ENCODE results near the gene PUM1.
"Not testable (repeated sequence)": the region's sequence is repeated elsewhere in the genome, so short reads cannot be mapped to it uniquely, and the experiment has no call there.

Gene PUM1, protein sequence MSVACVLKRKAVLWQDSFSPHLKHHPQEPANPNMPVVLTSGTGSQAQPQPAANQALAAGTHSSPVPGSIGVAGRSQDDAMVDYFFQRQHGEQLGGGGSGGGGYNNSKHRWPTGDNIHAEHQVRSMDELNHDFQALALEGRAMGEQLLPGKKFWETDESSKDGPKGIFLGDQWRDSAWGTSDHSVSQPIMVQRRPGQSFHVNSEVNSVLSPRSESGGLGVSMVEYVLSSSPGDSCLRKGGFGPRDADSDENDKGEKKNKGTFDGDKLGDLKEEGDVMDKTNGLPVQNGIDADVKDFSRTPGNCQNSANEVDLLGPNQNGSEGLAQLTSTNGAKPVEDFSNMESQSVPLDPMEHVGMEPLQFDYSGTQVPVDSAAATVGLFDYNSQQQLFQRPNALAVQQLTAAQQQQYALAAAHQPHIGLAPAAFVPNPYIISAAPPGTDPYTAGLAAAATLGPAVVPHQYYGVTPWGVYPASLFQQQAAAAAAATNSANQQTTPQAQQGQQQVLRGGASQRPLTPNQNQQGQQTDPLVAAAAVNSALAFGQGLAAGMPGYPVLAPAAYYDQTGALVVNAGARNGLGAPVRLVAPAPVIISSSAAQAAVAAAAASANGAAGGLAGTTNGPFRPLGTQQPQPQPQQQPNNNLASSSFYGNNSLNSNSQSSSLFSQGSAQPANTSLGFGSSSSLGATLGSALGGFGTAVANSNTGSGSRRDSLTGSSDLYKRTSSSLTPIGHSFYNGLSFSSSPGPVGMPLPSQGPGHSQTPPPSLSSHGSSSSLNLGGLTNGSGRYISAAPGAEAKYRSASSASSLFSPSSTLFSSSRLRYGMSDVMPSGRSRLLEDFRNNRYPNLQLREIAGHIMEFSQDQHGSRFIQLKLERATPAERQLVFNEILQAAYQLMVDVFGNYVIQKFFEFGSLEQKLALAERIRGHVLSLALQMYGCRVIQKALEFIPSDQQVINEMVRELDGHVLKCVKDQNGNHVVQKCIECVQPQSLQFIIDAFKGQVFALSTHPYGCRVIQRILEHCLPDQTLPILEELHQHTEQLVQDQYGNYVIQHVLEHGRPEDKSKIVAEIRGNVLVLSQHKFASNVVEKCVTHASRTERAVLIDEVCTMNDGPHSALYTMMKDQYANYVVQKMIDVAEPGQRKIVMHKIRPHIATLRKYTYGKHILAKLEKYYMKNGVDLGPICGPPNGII

DNA sequence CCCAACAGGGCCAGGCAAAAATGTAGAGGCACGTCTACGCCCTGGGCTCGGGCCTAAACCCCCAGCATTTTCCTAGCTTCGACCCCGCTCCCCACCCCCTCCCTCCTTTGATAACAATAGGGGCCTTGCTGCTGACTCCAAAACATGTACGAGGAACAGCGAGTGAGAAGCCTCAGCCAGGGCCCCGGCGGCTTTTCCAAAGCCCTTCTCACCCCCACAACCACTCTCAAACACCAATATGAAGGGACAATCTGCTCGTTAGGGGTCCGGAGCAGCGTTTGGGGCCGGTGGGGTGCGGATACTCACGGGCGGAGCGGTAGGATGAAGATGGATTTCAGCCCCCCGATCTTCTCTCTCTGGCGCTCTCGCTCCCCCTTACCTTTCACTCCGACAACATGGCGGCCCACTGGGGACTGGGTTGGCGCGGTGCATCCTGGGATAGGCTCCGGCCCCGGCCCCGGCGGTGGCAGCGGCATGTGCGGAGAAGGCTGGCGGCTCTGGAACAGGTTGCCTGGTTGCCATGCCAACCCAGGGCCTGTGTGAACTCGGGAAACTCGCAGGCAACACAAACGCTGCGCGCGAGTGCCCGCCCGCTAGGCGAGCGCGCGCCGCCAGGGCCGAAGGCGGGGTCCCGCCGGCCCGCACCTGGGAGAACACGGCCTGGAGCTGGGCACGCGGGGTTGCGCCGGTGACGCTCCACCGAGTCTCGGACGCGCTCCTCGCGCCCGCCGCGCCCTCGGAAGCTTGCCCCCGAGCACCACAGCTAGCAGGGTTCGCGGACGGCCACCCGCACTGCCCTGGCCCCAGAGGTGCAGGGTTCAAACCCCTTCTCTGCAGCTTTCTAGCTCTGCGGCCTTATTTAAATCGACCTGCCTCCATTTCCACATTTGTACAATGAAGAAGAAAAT, at the start of gene PUM1:
Gene PUM1 (minus strand): TSS at position 408 of the 908 bp plus-strand sequence. CDS start 6,151 bp downstream, outside the sequence.
- peak; percentile 99 for DNase-seq

DNA sequence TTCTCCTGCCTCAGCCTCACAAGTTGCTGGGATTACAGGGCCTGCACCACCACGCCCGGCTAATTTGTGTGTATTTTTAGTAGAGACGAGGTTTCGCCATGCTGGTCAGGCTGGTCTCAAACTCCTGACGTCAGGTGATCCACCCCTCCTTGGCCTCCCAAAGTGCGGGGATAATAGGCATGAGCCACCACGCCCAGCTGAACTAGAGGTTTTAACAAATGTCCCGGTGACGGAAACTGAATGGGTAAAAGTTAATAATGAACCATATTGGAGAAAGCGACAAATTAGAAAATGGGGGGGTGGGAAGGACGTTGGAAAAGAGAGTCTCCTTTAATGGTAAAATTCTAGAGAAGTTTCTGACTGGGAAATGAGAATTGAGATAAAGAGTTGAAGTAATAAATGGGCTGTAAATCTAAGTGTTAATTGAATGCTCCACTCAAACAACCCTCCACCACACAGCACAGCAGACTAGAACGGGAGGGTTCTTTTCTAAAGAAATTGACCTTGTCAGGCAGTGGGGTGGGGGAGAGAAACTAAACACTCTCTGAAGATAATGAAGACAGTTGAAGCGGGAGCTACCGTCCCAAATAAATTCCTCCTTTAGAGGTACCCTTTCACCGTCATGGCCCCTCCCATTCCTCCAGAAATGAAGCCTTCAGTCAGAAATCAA, 46.9 kb upstream of the PUM1 start:
- DNase-seq, result no peak

DNA sequence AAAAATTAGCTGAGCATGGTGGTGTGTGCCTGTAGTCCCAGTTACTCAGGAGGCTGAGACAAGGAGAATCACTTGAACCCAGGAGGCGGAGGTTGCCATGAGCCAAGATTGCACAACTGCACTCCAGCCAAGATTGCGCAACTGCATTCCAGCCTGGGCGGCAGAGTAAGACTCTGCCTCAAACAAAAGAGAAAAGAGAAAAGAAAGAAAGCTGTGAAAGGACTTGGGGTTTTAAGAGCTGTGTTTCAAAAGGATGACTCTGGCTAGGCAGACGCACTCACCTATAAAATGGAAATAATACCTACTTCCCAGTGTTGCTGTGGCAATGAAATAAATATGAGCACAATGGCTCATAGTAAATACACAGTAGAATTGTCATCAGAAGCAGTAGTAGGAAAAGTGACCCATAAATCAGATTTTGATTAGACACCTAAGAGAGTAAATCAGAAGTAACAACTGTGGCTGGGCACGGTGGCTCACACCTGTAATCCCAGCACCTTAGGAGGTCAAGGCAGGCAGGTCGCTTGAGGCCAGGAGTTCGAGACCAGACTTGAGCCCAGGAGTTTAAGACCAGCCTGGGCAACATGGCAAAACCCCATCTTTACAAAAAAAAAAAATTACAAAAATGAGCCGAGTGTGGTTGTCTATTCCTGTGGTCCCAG, 45.9 kb upstream of the PUM1 start:
- DNase-seq, result no peak

DNA sequence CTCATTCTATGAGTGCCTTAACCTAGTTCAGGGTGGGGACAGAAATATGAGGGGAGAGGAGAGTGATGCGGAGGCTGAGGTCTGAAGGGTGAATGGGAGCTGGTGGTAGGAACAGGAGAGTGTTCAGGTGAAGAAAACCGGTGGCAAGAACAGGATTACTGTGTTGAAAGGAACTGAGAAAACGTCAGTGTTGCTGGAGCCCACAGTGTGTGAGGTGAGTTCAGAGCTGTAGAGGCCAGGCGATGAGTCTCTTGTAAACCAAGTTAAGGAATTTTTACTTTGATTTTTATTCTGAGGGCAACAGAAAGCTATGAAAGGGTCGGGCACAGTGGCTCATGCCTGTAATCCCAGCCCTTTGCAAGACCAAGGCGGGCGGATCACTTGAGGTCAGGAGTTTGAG, 45.3 kb upstream of the PUM1 start:
- no peak for DNase-seq

DNA sequence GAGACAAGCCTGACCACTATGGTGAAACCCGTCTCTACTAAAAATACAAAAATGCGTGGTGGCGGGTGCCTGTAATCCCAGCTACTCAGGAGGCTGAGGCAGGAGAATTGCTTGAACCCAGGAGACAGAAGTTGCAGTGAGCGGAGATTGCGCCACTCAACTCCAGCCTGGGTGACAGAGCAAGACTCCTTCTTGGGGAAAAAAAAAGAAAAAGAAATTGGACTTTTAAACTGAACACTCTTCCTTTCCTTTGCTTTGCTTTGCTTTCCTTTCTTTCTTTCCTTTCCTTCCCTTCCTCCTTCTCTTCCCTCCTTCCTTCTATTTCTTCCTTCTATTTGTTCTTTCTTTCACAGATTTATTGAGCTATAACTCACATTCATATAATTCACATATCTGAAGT, 43.3 kb upstream of the PUM1 start:
- no peak for DNase-seq

DNA sequence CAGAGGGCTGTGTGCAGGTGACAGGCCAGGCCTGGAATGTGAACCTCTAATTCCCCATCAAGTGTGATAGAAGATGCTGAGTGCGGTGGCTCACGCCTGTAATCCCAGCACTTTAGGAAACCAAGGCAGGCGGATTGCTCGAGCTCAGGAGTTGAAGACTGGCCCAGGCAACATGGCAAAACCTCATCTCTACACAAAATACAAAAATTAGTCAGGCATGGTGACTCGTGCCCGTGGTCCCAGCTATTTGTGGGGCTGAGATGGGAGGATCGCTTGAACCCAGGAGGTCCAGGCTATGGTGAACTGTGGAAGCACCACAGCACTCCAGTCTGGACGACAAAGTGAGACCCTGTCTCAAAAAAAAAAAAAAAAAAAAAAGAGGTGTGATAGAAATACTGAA, 40.1 kb upstream of the PUM1 start:
- no peak for DNase-seq

DNA sequence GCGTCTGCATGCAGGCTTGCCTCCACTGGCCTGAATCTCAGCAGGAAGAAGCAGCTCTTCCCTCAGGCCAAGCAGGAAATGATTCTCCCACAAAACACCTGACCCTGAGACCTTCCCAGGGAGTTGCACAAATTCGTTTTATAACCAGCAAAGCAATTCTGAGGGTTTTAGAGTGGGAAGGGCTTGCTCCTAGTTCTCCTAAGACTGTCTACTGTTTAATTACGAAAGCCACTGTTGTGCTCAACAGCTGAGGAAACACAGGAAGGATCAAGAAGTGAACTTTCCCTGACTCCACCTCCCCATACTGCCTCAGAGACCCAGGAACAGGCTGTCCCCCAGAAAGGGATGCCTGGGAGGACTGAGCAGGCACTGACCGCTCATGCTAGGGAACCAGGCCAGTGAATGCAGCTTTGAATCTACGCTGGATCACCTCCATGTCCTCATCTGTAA, 37.0 kb upstream of the PUM1 start:
- no peak for DNase-seq

DNA sequence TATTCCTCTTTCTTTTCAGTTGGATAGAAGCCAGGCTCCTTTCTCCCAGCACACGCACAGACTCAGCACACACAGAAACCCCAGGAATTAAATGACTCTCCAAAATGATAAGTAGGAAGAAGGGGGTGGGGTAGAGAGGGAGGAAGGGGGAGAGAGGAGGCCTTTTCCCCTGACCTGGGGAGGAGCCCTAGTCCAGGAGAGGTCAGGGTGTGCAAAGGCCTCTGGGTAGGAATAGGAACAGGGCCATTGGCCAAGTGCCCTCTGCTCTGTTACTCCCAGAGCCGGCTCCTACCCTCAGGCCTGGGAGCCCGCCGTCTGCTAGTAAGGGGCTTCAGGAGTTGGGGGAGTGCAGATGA, 35.6 kb upstream of the PUM1 start:
- DNase-seq, result no peak

DNA sequence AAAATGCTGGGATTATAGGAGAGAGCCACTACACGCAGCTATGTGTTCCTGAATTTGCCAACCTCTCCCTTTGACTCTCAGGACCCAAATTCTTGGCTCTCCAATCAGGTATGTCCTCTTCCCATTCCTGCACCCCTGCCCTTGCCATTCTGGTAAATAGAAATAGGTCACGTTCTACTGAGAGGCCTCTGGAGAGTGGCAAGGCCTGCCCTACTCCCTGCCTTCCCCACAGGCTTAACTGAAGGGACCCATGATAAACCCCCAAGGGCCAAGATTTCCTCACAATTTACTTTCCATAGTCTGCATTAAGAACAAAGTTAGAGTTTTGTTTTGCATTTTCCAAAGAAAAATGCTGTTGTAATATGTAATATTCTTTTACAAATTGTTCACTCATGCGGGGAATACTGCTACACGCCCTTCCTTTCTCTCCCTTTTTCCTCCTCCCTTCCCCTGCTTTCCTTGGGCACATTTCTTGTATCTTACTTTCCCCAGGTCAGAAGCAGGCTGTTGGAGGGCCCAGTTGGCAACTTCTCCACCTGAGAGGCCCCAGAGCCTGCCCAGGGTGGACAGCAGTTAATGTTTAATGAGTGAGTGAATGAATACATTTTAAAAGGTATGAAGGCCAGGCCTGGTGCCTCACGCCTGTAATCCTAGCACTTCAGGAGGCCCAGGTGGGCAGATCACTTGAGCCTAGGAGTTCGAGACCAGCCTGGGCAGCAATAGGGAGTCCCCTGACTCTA, 33.9 kb upstream of the PUM1 start:
- DNase-seq, result no peak

DNA sequence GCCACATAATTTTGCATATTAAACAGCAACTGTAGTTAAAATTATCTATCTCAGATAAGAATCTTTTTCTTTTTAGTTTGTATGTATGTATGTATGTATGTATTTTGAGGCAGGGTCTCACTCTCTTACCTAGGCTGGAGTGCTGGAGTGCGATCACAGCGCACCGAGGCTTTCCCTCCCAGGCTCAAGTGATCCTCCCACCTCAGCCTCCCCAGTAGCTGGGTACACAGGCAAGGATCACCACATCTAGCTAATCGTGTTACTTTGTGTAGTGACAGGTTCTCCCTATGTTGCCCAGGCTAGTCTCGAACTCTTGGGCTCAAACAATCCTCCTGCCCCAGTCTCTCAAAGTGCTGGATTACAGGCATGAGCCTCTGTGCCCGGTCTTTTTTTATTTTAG, 30.5 kb upstream of the PUM1 start:
- no peak for DNase-seq

DNA sequence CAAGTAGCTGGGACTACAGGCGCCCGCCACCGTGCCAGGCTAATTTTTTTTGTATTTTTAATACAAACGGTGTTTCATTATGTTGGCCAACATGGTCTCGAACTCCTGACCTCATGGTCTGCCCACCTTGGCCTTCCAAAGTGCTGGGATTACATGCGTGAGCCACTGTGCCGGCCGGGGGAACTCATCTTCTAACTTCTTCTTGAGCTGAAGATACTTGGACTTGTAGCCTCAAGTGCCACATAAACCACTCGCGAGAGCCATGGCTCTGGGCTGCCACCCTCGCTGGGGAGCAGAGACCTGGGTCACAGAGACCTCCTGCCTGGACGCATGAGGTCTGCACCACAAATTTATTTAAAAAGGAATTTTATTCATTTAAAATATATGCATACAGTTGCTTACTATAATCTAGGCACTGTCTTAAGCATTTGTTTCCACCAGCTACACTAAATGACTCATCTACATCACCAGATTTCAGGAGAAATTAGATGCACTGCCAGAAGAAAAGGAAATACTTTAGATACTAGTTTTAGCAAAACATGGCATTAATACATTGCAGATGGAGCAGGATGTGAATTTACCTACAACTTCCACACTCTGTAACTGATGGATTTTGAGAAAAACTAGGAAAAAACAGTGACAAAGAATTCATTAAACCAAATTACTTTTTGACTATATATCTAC, 29.9 kb upstream of the PUM1 start:
- DNase-seq, result no peak

DNA sequence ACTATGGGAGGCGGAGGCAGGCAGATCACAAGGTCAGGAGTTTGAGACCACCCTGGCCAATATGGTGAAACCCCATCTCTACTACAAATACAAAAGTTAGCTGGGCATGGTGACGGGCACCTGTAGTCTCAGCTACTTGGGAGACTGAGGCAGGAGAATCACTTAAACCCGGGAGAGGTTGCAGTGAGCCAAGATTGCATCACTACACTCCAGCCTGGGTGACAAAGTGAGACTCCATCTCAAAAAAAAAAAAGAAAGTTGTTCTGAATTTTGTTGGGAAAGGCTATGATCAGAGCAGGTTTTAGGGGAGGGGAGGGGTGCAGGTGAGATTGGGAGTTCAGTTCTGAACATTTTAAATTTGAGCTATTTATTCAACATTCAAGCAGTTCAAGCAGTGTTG, 22.6 kb upstream of the PUM1 start:
- not testable (repeated sequence) for DNase-seq

DNA sequence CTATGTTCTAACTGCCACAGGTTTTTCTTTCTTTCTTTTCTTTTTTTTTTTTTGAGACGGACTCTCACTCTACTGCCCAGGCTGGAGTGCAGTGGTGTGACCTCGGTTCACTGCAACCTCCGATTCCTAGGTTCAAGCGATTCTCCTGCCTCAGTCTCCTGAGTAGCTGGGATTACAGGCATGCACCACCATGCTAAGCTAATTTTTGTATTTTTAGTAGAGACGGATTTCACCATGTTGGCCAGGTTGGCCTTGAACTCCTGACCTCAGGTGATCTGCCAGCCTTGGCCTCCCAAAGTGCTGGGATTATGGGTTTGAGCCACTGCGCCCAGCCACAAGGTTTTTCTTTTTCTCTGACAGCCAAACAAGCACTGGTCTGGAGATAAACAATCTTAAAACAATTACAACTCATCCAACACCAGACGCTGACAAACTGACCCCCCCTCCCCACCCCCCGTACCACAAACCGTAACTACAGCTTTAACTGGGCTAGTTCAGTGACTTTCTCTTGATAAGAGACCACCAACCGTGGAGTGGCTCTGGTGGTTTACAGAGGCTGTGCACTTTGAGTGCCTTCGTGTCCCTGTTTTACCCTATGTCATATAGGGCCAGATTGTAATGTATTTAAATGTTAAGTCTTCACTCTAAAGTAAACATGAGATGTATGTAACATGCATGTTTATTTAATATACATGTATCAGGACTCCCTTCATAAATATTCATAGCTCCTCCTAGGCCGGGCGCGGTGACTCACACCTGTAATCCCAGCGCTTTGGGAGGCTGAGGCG, 19.5 kb upstream of the PUM1 start:
- no peak for DNase-seq

DNA sequence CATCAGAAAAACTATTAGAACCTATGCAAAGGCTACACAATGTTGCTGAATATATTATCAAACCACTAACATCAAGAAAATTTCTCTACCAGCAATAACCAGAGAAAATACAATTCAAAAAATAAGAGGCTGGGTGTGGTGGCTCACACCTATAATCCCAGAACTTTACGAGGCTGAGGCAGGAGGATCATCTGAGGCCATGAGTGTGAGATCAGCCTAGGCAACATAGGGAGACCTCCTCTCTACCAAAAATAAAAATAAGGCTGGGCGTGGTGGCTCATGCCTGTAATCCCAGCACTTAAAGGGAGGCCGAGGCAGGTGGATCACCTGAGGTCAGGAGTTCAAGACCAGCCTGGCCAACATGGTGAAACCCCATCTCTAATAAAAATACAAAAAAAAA, 16.9 kb upstream of the PUM1 start:
- no peak for DNase-seq

DNA sequence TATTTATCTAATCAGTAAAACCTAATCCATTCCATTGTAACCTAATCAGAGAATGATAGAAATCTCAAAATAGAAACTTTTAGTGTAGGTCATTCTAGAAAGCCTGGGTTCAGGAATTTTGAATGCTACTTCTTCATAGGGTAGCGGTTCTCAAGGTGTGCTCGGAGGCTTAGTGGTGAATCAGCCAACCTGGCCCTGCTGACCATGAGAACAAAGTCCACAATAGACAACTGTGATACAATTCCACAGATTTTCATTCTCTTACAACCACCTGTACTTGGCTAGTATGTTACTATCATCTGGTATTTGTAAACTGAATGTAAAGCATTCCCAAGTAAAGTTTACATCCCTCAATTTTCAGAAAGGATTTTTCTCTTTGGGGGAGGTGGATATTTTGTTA, 7.5 kb upstream of the PUM1 start:
- no peak for DNase-seq

DNA sequence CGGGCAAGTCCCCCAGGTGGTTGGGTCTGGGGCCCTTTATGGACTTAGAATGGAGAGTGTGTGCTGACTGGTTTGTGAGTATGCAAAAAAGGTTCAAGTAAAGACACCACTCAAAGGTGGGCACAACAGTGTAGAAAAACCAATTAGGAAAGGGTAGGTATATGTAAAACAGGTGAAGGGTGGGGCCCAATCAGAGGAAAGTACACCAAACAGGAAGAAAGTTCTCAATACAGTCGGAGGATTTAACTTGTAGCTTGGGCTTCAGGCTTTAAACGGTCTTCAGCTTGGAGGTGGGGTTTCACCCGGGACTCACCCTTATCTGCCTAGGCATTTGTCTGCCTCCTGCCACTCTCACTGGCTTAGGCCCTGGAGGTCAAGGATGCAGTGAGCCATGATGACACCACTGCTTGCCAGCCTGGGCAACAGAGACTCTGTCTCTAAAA, 6.8 kb upstream of the PUM1 start:
- no peak for DNase-seq

DNA sequence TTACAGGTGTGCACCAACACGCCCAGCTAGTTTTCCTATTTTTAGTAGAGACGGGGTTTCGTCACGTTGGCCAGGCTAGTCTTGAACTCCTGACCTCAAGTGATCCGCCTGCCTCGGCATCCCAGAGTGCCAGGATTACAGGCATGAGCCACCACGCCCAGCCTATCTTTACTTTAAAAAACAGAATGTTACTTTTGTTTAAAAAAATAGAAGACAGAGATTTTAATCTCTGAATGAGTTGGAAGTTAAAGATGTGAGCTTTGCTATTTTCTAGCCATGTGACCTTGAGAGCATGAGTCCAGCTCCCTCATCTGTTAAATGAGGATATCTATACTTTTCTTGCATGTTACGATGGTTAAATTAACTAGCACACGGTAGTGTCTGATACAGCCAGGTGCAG, 3.9 kb upstream of the PUM1 start:
- DNase-seq, result no peak

DNA sequence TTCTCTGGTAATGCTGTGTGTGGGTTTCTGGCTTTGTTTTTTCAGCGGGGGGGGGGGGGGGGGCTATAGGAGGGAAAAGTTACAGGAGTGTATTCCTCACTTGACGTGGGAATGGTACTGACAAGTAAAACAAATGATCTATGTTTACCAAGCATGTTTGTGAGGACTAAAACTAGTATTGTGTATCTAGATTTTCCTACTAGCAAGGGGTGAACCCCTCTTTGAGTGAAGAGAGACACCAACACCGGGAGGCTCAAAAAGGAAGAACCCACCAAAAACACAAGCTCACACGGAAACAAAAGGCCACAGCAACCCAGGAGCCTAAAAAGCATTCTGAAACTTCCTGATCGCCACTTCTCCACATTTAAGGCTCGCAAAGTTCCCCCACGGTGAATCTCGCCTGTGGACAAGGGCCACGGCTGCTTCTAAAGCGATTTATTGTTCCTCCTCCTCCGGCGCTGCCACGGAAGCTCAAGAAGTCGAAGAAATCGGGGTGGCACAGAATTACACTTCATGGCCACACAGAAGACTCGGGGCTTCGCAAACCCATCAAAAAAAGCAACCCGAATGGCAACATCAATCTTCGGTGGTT, 703 bp downstream of the PUM1 start:
- DNase-seq, result no peak

Data from activated CD4-positive, alpha-beta T cell treated with anti-CD3 and anti-CD28 coated beads, Interleukin-2, amount 50 U/mL, for 48 hours (primary cell).